GM21360 (cell line): Measurements from ENCODE around the gene OR10R2.
"Not testable (repeated sequence)": the region's sequence is repeated elsewhere in the genome, so short reads cannot be mapped to it uniquely, and the experiment has no call there.

Experiments
- ATAC-seq: cut with Tn5 transposase; IDR thresholded peaks from one replicate; pipeline ENCODE4 v1.9.1; 2021; ENCODE audit warnings: mild to moderate bottlenecking, moderate library complexity; ENCODE audit not compliant: unreplicated experiment

OR10R2 gene, protein sequence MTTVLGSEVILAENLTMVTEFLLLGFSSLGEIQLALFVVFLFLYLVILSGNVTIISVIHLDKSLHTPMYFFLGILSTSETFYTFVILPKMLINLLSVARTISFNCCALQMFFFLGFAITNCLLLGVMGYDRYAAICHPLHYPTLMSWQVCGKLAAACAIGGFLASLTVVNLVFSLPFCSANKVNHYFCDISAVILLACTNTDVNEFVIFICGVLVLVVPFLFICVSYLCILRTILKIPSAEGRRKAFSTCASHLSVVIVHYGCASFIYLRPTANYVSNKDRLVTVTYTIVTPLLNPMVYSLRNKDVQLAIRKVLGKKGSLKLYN

DNA sequence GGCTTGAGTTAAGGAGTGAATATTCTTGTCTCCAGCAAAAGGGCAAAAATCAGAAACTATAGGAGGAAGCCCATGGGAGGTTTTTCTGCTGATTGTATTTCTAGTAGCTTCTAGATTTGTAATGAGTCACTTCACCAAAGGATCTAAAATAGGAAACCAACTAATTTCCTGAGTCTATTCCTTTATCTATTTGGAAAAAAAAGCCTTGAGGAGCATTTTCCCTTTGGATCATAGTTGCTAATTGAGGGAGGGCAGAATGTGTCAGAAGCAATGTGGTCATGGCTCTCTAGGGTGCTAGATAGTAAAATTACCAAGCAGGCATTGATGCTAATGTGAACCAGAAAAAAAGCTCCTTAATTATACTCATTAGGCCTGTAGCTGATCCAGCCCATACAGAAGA is at the start of gene OR10R2:
OR10R2 (plus strand) TSS at position 301 of the 400 bp plus-strand sequence. CDS start 106 bp downstream, outside the sequence.
- no peak for ATAC-seq

DNA sequence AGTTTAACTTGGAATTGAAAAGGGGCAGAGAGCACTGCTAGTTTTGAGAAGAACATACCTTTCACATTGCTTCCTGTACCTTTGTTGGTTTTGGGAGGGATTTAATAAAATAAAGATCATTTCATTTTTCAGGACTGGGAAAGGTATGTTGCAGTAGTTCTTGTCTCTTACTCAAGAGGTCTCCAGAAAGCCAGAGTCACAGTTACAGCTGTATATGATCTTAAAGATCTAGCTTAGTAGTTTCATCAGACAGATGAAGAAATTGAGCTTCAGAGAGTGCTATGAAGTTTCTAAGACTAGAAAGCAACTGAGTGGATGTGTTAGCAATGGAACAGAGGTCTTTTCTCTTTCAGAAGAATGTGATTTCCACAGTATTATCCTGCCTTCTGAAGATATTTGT is 47.0 kb upstream of the OR10R2 start:
- ATAC-seq = no peak

DNA sequence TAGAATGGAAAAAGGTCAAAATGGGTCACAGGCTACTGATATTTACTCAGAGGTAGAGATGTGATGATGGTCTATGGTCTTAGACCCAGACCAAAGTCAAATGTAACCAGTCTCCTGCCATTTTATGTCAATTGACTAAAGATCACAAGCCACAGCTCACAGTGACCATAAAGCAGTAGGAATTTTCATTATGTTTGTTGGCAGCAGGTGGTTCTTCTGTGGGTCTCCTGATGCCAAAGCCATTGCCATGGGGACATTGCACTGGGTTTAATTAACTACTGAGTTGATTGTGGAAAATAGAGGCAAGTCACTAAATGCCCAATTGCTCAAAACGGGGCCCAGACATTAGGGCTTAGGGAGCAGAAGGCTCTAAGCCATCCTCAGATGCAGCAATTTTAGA is 45.9 kb upstream of the OR10R2 start, which contains the start of gene OR10K2:
OR10K2 (minus strand) TSS at position 101 of the 400 bp plus-strand sequence. CDS start 5,371 bp downstream, outside the sequence.
- ATAC-seq = no peak

DNA sequence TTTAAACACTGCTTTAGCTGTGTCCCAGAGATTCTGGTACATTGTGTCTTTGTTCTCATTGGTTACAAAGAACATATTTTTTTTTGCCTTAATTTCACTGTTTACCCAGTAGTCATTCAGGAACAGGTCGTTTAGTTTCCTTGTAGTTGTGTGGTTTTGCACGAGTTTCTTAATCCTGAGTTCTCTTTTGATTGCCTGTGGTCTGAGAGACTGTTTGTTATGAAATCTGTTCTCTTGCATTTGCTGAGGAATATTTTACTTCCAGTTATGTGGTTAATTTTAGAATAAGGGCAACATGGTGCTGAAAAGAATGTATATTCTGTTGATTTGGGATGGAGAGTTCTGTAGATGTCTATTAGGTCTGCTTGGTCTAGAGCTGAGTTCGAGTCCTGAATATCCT is 41.9 kb upstream of the OR10R2 start:
- ATAC-seq = not testable (repeated sequence)

DNA sequence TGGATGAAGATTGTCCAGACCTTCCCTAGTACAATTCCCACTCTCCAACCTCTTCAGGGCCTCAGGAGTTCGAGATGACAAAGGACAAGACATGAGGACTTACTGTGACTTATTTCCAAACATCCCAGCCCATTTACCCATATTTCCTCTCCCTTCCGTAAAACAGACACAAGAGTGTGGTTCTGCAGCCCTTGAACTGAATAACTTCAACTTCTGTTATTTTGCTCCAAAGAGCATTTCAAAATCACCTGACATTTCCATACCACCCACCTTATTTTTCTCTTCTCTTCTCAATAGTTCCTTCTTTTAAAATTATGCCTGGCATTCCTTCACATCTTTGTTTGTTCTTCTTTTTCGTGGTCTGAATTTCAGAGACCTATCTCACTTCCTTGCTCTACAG is 37.3 kb upstream of the OR10R2 start:
- no peak for ATAC-seq

DNA sequence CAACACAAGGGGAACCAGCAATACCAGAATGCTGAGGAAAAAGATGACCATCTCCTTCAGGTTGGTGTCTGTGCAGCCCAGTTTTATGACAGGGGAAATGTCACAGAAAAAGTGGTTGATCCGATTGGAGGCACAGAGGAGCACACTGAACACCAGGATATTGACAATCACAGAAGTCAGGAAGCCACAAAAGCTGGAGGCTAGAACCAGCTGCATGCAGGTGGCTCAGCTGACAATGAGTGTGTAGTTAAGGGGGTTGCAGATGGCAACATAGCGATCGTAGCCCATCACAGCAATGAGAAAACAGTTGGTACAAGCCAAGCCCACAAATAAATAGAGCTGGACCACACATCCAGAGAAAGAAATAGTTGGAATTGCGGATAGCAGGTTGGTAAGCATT is 26.6 kb upstream of the OR10R2 start:
- no peak for ATAC-seq

DNA sequence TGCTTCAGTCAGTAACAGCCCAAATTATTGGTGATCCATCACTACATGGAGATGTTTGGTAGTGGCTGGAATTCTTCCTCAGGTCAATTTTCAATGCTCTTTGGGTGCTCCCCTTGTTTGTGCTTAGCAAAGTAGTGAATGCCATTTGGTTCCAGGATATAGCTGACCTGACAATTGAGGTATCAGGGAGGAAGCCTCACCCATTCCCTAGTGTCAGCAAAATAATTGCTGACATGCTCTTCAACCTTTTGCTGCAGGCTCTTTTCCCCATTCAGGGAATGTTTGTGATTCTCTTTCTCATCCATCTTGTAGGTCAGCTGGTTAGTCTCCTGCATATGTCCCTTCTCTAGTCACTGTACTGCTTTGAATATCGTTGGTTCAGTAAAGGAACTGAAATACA is 17.5 kb upstream of the OR10R2 start:
- ATAC-seq = no peak

DNA sequence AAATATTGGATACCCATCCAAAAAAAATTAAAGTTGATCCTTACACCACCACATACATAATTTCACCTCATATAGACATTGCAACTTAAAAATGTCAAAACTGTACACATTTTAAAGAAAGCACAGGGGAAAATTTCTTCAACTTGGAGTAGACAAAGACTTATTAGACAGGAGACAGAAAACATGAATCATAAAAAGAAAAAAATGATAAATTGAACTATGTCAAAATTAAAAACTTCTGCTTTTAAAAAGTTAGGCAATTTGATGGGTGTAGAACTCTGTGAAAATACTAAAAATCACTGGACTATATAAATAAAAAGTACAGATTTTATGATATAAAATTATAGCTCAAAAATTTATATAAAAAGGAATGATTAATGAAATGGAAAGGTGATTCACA is 14.8 kb upstream of the OR10R2 start:
- ATAC-seq = no peak

DNA sequence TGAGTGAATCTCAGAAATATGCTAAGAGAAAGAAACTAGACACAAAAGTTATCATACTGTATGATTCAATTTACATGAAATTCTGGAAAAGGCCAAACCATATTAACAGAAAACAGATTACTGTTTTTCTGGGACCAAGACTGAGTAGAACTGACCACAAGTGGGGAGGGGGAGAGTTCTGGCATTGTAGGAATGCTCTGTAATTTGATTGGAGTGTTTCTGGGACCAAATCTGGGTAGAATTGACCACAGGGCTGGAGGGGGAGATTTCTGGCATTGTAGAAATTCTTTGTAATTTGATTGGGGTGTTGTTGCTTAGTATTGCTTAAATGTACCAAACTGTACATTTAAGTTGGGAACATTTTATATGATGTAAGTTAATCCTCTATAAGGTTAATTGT is 13.8 kb upstream of the OR10R2 start:
- ATAC-seq = no peak

DNA sequence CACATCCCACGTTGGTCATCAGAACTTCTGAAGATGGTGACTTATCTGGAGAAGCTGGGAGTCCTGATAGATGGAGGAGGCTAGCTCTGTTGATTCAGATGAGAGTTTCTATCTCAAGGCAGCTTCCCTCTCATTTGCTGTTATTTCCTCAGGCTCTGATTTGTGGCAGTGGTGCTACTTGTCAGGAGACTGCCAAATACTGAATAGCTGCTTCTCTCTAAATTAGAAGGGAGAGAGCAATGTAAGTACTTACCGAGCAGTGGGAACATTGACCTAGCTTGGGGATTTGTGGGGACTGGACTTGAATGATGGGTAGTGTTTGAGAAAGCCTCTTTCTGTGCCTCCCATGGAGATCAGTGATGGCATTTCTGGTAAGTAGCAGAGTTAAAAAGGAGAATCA is 10.5 kb upstream of the OR10R2 start, which contains the start of gene OR10K1:
OR10K1 (plus strand) TSS at position 301 of the 400 bp plus-strand sequence. CDS start 3,728 bp downstream, outside the sequence.
- no peak for ATAC-seq

DNA sequence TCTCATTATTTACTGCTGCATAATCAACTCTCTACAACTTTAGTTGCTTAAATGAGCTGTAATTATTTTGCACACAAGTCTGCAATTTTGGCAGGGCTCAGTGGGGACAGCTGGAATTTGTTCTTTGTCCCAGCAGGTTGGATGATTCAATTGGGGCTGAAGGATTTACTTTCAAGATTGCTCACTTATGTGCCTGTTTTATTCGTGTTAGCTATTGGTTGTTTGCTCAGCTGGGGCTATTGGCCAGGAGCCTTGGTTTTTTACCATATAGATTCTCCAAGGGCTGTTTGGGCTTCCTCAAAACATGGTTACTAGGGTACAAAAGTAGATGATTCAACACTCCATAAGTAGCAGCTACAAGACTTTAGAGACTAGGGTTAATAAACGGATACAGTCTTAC is 13.4 kb downstream of the OR10R2 start:
- no peak for ATAC-seq

DNA sequence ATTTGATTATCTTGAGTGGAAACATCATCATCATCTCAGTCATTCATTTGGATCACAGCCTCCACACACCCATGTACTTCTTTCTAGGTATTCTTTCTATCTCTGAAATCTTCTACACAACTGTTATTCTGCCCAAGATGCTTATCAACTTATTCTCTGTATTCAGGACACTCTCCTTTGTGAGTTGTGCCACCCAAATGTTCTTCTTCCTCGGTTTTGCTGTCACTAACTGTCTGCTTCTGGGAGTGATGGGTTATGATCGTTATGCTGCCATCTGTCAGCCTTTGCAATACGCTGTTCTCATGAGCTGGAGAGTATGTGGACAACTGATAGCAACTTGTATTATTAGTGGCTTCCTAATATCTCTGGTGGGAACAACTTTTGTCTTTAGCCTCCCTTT is 19.3 kb downstream of the OR10R2 start:
- ATAC-seq = no peak

DNA sequence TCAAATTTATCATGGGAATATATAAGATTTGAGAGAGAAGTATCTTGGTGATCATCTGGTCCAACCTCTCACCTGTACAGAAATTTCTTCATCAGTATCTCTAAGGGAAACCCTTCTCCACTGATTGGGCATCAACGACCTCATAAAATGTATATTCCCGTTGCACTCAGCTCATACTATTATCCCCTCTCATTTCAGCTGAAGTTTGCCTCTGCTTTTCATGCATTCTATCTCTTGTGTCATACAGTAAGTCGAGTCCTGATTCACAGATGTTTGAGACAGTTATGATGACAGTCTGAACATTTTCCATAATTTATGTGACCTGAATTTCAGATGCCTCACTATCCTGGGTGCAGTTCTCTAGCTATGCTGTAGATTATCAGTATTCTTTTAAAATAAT is 21.0 kb downstream of the OR10R2 start:
- ATAC-seq = no peak

DNA sequence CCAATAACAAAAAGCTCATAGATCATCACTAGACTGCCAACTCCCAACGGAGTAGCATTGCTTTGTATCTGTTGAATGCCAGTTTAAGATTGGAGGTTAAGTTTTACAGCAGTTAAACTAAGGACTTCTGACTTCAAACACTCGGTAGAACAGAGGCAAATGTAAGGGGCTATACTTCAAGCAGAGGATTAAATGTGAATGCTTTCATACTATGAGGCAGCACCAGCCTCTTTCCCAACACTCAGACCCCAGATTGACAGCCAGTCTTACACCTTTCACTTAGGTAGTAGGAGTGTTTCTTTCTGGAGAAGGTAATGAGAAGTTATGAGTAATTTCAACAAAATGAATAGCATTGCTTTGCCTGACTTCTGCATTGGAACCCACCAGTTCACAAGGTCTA is 22.8 kb downstream of the OR10R2 start:
- no peak for ATAC-seq

DNA sequence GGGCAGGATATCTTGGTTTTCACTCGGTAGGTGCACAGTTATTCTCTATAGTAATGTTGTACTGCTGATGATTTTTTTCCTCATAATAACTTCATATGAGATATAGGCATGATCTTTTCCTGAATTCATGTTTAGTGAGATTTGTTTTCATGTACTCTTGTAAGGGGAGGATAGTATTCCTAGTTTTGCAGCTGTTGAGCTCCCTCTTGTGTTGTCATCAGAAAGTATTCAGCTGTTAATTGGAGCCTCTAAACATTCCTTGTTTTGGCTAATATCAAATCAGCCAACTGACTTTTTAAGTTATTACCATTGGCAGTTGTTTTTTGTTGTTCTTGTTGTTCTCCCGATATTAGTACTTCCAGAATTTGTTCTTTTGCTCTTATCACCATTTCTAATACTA is 24.4 kb downstream of the OR10R2 start:
- ATAC-seq = no peak

DNA sequence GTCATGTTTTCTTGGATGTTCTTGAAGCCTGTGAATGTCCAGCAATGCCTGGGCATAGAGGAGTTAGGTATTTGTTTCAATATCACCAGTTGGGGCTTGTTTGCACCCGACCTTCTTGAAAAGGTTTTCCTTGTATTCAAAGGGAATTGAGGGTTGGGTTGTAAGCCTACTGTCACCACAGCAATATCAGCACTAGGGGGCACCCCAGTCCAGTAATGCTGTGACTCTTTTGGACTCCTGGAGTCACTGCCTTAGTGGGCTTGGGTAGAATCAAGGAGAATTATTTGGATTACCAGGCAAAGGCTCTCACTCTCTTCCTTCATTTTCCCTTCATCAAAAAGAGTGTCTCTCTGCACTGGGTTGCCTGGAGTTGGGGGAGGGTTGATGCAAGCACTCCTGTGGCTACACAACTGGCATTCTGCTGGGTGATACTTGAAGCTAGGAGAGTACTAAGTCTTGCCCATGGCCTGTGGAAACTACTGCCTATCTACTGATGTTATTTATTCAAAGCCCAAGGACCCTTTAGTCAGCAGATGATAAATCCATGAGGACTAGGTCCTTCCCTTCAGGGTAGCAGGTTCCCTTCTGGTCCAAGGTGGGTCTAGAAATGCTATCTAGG is 34.5 kb downstream of the OR10R2 start:
- ATAC-seq = no peak

DNA sequence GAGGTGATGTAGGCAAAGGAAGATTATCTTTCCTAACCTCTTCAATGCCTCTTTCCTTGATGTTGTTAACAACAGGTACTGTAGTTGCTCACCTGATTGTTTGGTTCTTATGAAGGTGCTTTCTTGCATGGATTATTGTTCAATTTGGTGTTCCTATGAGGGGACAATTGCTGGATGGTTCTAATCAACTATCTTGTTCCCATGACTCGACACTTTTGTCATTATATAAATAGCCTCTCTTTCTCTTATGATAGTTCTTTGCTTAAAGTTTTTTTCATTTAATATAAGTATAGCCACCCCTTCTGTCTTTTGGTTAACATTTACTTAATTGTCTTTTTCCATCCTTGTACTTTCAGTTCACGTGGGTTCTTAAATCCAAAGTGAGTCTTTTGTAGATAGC is 35.5 kb downstream of the OR10R2 start:
- no peak for ATAC-seq

DNA sequence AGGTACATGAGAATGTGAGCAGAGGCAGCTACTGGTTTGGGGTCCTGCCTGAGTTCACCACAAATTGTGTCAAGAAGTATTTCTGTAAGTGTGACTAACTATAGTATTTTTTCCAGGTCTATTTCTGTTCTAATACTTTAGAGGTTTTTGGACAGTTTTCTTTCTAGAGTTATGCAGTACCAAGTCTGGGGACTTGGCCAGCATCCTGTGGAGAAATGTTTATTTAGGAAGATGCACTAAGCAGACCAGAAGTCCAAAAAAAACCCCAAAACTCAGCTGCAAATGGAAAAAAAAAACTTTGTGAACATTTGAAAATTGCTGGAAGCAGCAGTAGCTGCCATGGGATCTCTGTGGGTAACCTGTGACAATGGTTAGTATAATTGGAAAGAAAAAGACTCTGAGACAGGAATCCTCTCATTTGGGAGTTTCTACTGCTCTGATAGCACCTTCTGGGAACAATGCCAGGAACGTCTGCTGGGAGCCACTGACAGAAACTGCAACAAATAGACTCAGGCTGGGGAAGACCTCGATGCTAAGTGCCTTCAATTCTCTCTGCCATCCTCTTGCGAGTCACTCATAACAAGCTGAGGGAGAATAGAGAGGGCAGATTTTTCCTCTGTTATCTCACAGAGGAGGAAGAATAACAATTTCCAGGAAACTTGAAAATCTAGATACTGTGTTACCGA is 37.6 kb downstream of the OR10R2 start:
- no peak for ATAC-seq

DNA sequence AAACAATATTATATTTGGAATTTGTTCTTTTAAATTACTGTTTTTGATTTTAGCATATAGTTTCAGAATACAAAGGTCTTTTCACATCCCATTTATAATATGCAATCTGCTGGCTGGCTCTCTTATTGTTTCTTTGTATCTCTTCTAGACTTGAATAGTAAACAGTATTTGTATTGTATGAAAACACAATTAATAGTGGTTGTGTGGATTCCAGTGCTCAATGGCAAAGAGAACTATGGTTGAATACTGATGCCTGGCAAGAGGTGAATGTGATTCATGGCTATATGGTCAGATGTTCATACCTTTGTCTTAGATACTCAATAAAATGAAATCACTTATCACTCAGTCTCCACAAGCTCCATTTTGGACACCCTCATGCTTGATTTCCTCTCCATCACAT is 44.9 kb downstream of the OR10R2 start:
- no peak for ATAC-seq

DNA sequence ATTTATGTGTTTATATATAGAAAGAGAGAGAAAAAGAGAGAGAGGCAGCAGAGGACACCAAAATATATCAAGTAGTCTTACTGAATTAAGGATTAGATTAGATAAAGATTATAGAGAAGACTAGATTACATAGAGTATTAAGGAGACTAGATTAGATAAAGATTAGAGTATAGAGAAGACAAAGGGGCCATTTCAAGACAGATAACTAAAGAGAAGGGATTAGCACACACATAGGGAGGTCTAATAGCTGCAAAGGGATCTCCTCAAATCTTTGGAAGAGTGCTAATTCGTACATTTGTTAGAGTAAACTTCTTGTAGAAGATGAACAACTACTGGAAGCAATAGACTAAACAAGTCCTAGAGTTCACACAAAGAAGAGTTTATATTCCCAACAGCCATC is 48.0 kb downstream of the OR10R2 start:
- ATAC-seq = no peak

DNA sequence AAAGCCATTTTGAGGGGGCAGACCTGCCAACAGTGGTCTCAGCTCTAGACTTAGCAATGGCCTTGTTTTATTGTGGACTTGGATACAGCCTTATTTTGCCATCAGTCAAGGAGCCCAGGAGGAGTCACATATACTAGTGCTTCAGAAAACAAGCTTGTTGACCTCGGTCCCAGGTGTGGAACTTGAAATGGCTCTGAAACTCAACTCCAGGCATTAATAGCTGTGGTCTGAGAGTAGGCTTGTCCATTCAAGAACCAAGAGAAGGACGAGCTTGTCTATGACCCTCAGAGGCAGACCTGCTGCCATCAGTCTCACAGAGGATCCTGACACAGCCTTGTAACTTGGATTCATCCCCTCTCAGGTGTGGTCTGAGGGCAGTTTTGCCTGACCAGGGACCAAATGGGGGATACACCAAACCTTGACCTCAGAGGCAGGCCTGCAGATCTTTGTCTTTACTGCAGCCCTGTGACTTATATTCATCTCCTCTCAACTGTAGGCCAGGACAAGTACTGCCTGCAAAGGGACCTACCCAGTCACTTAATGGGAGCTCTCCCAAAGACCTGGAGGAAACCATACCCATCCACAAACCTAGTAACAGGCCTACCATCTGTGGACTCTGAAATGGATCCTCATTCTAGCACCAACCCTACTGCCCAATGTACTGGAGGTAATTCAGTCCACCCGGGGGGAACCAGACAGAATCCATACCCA is 49.1 kb downstream of the OR10R2 start:
- no peak for ATAC-seq
